LNCaP clone FGC (cell line): ENCODE results near the gene MED13L.

ENCODE experiments used
- DNase-seq: peaks from one replicate; pipeline ENCODE4 v3.0.0-alpha.2; 2011; ENCODE audit warnings: low read depth
- H3K4me3 ChIP-seq: 2 replicates; pipeline ENCODE4 v1.5.1; 2011; ENCODE audit warnings: mild to moderate bottlenecking, low read depth, low read length, control low read depth
- TF ChIP-seq, protein P1 (sequence below): IDR thresholded peaks from 2 replicates; pipeline ENCODE4 v1.5.1; 2012; ENCODE audit warnings: mild to moderate bottlenecking; ENCODE audit not compliant: control insufficient read depth, insufficient read depth; ENCODE audit errors: extremely low read depth

MED13L gene

DNA sequence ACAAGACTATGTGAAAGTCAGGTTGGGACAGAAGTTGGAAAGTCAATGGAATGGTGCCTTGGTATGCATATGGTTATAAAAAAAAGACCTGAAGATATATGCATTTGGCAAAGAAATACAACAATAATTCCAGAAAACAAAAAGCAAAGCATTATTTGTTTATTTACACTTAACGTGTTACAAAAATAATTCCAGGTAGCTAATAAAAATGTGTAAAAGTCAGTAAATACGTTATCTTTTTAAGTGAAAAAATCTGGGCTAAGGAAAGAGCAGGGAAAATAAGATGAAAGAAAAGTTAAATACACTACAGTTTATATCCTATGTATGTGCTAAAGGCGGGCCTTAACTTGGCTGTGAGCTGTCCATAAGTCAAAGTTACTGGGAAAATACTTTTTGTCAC is 266.3 kb downstream of the MED13L start:
- DNase-seq, result no peak
- no peak overlapping the region for H3K4me3 ChIP-seq
- TF ChIP-seq, protein P1, sequence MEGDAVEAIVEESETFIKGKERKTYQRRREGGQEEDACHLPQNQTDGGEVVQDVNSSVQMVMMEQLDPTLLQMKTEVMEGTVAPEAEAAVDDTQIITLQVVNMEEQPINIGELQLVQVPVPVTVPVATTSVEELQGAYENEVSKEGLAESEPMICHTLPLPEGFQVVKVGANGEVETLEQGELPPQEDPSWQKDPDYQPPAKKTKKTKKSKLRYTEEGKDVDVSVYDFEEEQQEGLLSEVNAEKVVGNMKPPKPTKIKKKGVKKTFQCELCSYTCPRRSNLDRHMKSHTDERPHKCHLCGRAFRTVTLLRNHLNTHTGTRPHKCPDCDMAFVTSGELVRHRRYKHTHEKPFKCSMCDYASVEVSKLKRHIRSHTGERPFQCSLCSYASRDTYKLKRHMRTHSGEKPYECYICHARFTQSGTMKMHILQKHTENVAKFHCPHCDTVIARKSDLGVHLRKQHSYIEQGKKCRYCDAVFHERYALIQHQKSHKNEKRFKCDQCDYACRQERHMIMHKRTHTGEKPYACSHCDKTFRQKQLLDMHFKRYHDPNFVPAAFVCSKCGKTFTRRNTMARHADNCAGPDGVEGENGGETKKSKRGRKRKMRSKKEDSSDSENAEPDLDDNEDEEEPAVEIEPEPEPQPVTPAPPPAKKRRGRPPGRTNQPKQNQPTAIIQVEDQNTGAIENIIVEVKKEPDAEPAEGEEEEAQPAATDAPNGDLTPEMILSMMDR, result no peak

DNA sequence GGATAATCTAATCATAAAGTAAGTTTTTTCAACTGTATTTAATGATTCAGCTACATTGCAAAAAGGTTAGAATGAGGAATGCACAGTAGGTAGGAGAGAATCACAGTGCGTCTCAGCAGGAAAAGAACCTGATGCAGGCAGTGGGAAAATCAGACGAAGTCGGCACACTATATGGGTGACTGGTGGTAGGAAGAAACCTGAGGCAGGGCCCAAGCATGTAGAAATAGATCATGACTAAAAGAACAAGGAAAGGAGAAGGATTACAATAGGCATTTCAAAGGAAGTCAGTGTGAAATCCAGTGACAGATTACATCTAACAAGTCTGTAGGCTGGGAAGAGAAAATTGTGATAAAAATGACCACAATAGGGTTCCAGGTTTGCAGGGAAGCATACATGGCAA is 267.0 kb downstream of the MED13L start:
- TF ChIP-seq, protein P1, result no peak
- DNase-seq, result no peak

DNA sequence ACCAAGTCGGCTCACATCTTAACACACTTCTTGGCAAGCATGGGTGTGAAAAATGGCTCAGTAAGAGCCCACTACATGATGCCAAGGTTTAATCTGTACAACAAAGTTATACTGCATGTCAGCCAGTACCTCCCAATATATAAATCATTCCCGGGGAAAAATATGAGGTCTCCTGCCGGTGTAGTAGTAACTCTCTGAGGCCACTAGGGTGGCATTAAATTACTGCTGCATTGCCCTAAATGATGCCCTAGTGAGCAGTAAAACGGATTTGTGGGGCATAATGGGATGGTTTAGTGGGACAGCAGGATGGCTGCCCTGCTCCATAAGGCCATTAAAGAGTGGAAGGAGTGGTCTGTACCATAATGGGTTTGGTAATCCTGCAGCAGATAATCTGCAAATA is 267.7 kb downstream of the MED13L start:
- TF ChIP-seq, protein P1, result no peak
- DNase-seq, result no peak

More for the DNA sequence above, 267.0 kb downstream of the MED13L start:
- no peak overlapping the region for H3K4me3 ChIP-seq

DNA sequence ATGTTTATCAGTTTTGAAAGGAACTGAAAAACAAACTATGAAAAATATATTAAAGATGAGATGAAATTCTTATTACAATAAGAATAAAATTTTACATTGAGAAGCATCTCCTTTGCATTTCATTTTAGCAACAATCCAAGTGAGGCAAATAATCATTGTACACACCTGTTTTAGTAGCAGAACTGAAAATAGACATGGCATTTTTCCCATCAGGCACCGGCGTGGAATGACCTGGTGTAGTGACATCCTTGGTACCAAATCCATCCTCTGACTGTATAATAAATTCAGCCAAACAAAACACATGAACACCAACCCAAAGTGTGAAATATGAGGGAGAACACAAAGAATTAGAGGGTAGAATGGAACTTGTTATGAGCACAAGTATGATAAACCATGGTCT is 271.4 kb downstream of the MED13L start:
- no peak overlapping the region for H3K4me3 ChIP-seq
- TF ChIP-seq, protein P1, result no peak
- no peak for DNase-seq

More for the DNA sequence above, 267.7 kb downstream of the MED13L start:
- no peak overlapping the region for H3K4me3 ChIP-seq

DNA sequence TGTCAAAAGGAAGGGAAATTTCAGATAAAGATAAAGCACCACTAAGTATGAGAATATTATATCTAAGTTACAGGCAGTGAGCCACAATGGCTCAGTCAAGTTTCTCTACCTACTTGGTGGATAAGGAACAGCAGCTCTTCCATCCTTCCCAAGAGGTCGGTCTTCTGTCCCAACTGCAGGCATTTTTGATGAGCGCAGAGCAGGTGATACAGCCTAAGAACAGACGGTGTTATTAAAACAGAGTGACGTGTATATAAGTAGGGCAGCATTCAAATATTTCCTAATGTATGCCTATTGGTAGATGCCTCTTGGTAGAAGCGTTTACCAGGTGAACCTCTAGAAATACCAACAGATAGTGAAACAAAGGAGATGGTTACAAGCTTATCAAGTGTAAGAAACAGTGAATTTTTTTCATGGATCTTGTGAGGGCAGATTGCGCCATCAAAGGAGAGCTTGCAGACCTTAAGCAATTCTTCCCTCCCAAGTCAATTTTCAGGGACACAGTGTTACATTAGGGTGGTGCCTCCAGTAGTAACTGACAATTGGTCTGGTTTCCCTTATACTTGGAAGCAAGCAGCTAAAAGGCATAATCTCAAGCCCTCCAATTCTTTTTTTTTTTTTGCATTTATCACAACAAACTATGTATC is 274.5 kb downstream of the MED13L start:
- H3K4me3 ChIP-seq, result no peak overlapping the region
- no peak for DNase-seq
- TF ChIP-seq, protein P1, result no peak

DNA sequence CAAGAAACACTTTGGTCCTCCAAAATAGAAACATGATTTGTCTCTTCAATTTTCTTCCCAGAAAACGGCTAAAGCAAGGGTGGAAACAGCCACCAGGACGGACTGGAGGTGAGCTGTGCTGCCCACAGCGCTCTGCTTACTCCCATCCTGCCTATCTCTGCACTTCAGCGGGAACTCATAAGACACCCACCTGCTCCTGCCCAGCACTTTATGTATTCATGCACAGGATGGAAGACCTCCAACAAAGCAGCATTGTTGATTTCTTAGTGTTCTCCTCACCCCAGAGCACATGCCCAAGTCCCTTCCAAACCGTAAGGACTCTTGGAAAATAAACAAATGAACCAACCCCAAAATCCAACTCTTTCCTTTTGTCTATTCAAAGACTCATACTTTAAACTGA is 277.2 kb downstream of the MED13L start:
- TF ChIP-seq, protein P1, result no peak
- H3K4me3 ChIP-seq, result no peak overlapping the region
- DNase-seq, result no peak

DNA sequence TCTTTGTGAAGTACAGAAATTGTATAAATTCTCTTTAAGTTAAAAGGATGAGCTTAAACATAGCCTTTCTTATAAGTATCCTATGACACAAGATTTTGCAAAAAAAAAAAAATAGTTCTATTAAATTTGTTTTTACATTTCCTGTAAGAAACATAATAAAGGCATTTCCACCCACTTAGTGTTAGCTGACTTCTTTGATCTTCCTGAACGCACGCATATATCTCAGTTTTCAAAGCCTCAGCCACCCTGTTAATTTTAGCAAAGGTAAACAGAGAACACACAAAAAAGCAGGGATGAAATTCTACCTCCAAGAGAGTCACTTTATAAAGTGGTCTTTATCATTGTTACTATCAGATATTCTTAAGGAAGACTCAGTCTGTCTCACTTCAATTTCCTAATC is 277.9 kb downstream of the MED13L start:
- no peak overlapping the region for H3K4me3 ChIP-seq
- TF ChIP-seq, protein P1, result no peak
- no peak for DNase-seq
